SK-N-SH treated with all-trans-retinoic acid at 6 μM for 48 hours (cell line): Measurements from ENCODE around the gene APOL6.

Source experiments
- CSDC2 ChIP-seq: fragments of 250-450 bp; sonication (Bioruptor Pico); IDR thresholded peaks from 2 replicates; pipeline ENCODE4 v1.5.0; 2020; ENCODE audit warnings: mild to moderate bottlenecking, moderate library complexity
- ESRRG ChIP-seq: fragments of 250-450 bp; sonication (Bioruptor Pico); IDR thresholded peaks from 2 replicates; pipeline ENCODE4 v1.6.1; 2021; ENCODE audit warnings: mild to moderate bottlenecking
- ISL1 ChIP-seq: fragments of 250-450 bp; sonication (Bioruptor Pico); IDR thresholded peaks from 2 replicates; pipeline ENCODE4 v2.1.2; 2022; ENCODE audit warnings: mild to moderate bottlenecking, moderate library complexity
- OSR1 ChIP-seq: fragments of 250-450 bp; sonication (Bioruptor Pico); IDR thresholded peaks from 2 replicates; pipeline ENCODE4 v1.8.0; 2022; ENCODE audit warnings: moderate library complexity, mild to moderate bottlenecking, inconsistent platforms
- PATZ1 ChIP-seq: fragments of 250-450 bp; sonication (Bioruptor Pico); IDR thresholded peaks from 2 replicates; pipeline ENCODE4 v1.8.0; 2020; ENCODE audit warnings: mild to moderate bottlenecking, moderate library complexity, borderline replicate concordance
- RARB ChIP-seq: fragments of 250-450 bp; sonication (Bioruptor Pico); IDR thresholded peaks from 2 replicates; pipeline ENCODE4 v1.8.0; 2021; ENCODE audit warnings: mild to moderate bottlenecking, moderate library complexity
- TCF4 ChIP-seq: fragments of 250-450 bp; sonication (Bioruptor Pico); IDR thresholded peaks from 2 replicates; pipeline ENCODE4 v1.8.0; 2021; ENCODE audit warnings: mild to moderate bottlenecking, moderate library complexity, borderline replicate concordance
- ZFP3 ChIP-seq: fragments of 250-450 bp; sonication (Bioruptor Pico); IDR thresholded peaks from 2 replicates; pipeline ENCODE4 v1.5.0; 2020; ENCODE audit warnings: mild to moderate bottlenecking, moderate library complexity
- ZFP30 ChIP-seq: fragments of 450-650 bp; formaldehyde crosslinking; IDR thresholded peaks from 2 replicates; pipeline ENCODE4 v1.5.0; 2022; ENCODE audit warnings: mild to moderate bottlenecking, moderate library complexity
- ZNF565 ChIP-seq: fragments of 450-650 bp; formaldehyde crosslinking; conservative IDR thresholded peaks from 2 replicates; pipeline ENCODE4 v1.5.0; 2020; ENCODE audit warnings: low read depth, mild to moderate bottlenecking, moderate library complexity
- ZNF8 ChIP-seq: fragments of 450-650 bp; formaldehyde crosslinking; IDR thresholded peaks from 2 replicates; pipeline ENCODE4 v1.5.0; 2020; ENCODE audit warnings: mild to moderate bottlenecking, moderate library complexity
- TF ChIP-seq, protein P1 (sequence below): fragments of 250-450 bp; sonication (Bioruptor Pico); IDR thresholded peaks from 2 replicates; pipeline ENCODE4 v1.5.1; 2020; ENCODE audit warnings: low read depth, mild to moderate bottlenecking, moderate library complexity
- TF ChIP-seq, protein P2 (sequence below): fragments of 250-450 bp; sonication (Bioruptor Pico); IDR thresholded peaks from 2 replicates; pipeline ENCODE4 v1.5.1; 2021; ENCODE audit warnings: mild to moderate bottlenecking, moderate library complexity

GRCh38 chr22:35708453-35708852 is 60.2 kb downstream of the APOL6 start:
- no peak for TF ChIP-seq RARB (CRISPR knock-in tag)
- no peak for TF ChIP-seq PATZ1
- TF ChIP-seq ZFP3 (CRISPR knock-in tag) = no peak
- TF ChIP-seq, protein P1, sequence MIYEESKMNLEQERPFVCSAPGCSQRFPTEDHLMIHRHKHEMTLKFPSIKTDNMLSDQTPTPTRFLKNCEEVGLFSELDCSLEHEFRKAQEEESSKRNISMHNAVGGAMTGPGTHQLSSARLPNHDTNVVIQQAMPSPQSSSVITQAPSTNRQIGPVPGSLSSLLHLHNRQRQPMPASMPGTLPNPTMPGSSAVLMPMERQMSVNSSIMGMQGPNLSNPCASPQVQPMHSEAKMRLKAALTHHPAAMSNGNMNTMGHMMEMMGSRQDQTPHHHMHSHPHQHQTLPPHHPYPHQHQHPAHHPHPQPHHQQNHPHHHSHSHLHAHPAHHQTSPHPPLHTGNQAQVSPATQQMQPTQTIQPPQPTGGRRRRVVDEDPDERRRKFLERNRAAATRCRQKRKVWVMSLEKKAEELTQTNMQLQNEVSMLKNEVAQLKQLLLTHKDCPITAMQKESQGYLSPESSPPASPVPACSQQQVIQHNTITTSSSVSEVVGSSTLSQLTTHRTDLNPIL (CRISPR knock-in tag) = no peak
- no peak for TF ChIP-seq CSDC2 (CRISPR knock-in tag)
- no peak for TF ChIP-seq ZFP30 (CRISPR knock-in tag)
- no peak for TF ChIP-seq OSR1 (CRISPR knock-in tag)
- TF ChIP-seq ZNF565 = no peak
- TF ChIP-seq, protein P2, sequence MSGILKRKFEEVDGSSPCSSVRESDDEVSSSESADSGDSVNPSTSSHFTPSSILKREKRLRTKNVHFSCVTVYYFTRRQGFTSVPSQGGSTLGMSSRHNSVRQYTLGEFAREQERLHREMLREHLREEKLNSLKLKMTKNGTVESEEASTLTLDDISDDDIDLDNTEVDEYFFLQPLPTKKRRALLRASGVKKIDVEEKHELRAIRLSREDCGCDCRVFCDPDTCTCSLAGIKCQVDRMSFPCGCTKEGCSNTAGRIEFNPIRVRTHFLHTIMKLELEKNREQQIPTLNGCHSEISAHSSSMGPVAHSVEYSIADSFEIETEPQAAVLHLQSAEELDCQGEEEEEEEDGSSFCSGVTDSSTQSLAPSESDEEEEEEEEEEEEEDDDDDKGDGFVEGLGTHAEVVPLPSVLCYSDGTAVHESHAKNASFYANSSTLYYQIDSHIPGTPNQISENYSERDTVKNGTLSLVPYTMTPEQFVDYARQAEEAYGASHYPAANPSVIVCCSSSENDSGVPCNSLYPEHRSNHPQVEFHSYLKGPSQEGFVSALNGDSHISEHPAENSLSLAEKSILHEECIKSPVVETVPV = no peak
- no peak for TF ChIP-seq ZNF8 (CRISPR knock-in tag)
- TF ChIP-seq TCF4 (CRISPR knock-in tag) = no peak
- TF ChIP-seq ESRRG (CRISPR knock-in tag) = no peak
- no peak for TF ChIP-seq ISL1 (CRISPR knock-in tag)
